Body of pancreas (tissue), 4 donors: Measurements from ENCODE around the gene CFAP100. TPM values are rescaled to one million over a fixed set of nuclear protein-coding genes. Genes with fewer than 3 reads are reported as not detected.

Source experiments
- ATAC-seq: fragments of 150-250 bp; one replicate; pipeline ENCODE4 v1.9.1; 2016
- DNase-seq, 4 donors: peaks; one replicate each; pipeline ENCODE4 v3.0.0-alpha.2; 2019
- H3K27ac ChIP-seq, 4 donors: fragments of 200-600 bp; sonication (generic); 1 replicate in 3 of 4; 2 replicates in 1 of 4; pipeline versions ENCODE4 v1.5.1 to v1.6.1; 2016 to 2019; ENCODE audit warnings: mild to moderate bottlenecking in 1 of 4, mixed read lengths in 1 of 4, moderate library complexity in 1 of 4
- H3K27me3 ChIP-seq, 2 donors: fragments of 200-600 bp; sonication (generic); one replicate each; pipeline ENCODE4 v1.6.0; 2016; ENCODE audit warnings: mild to moderate bottlenecking in 1 of 2
- H3K36me3 ChIP-seq, 2 donors: fragments of 200-600 bp; sonication (generic); replicated peaks in 1 of 2; 2 replicates each; pipeline ENCODE4 v1.5.1; 2016; ENCODE audit warnings: low read depth in 2 of 2; ENCODE audit not compliant: insufficient read depth in 1 of 2
- H3K4me1 ChIP-seq: fragments of 200-600 bp; sonication (generic); one replicate; pipeline ENCODE4 v1.6.0; 2016
- H3K4me3 ChIP-seq, 2 donors: fragments of 200-600 bp; sonication (generic); 1 replicate in 1 of 2; 2 replicates in 1 of 2; pipeline ENCODE4 v1.5.1; 2016 to 2019
- H3K9me3 ChIP-seq, 3 donors: fragments of 200-600 bp; sonication (generic); 1 replicate in 2 of 3; 2 replicates in 1 of 3; pipeline ENCODE4 v1.5.1; 2016
- CTCF ChIP-seq, 7 experiments: fragments of 450-650 bp in 4 of 7; fragments of 200-600 bp in 3 of 7; sonication (generic) in 3 of 7; IDR thresholded peaks; one replicate each; pipeline ENCODE4 v1.5.1; 2016 to 2019; ENCODE audit warnings: antibody characterized with exemption in 7 of 7
- POLR2A ChIP-seq, 3 donors: fragments of 450-650 bp; IDR thresholded peaks; one replicate each; pipeline ENCODE4 v1.6.1; 2016; ENCODE audit warnings: antibody characterized with exemption in 3 of 3, mild to moderate bottlenecking in 2 of 3
- WGBS, 2 donors: methylation state at CpG; one replicate each; pipeline ENCODE4 v1.1.5; 2017; 5-methylcytosine and 5-hydroxymethylcytosine counted together
- intact Hi-C: fragments of 100-400 bp; cut with DNase I; formaldehyde crosslinking; loops from one replicate; pipeline ENCODE4 v1.15.1; 2023
- total RNA-seq, 2 donors: library from RNA; depleted of rRNA; stranded (reverse); fragments of >200 nt; gene quantifications; one replicate each; pipeline ENCODE4 v1.1.0, GENCODE V29; 2016

The CFAP100 gene
- total RNA-seq, 2 donors from 2014 or later, result not detected

GRCh38 chr3:126485176-126485897 lies 90.6 kb downstream of the CFAP100 start:
- H3K27ac ChIP-seq, result no peak overlapping the region
- H3K4me1 ChIP-seq, result no peaks in the 10 kb centered on the region
- DNase-seq (no peak), ATAC-seq (no peak)
- intact Hi-C loops, result no loop called here
- no peaks in the 10 kb centered on the region for H3K27me3 ChIP-seq
- no peaks in the 10 kb centered on the region for H3K36me3 ChIP-seq
- 88% methylated on average over 8 of the region's 8 CpGs for WGBS, 2 donors
- no peak overlapping the region for H3K4me3 ChIP-seq
- H3K9me3 ChIP-seq, result no peaks in the 10 kb centered on the region
- TF ChIP-seq CTCF (IDR thresholded peaks at IDR 0.05) (no peak), POLR2A (IDR thresholded peaks at IDR 0.05) (no peak)

- Histone ChIP-seq H3K4me1 (no peaks in the 10 kb centered on the region), H3K4me3 (no peak overlapping the region), H3K27me3 (no peaks in the 10 kb centered on the region), H3K27ac (no peak overlapping the region), H3K36me3 (no peaks in the 10 kb centered on the region), H3K9me3 (no peaks in the 10 kb centered on the region)
- intact Hi-C loops, result no loop called here
- DNase-seq (no peak), ATAC-seq (no peak)
- TF ChIP-seq CTCF (IDR thresholded peaks at IDR 0.05) (no peak), POLR2A (IDR thresholded peaks at IDR 0.05) (no peak)
- WGBS, 2 donors, result 92 to 93% methylated on average over 7 to 8 of the region's 9 CpGs
Measured at GRCh38 chr3:126485956-126486355, 91.2 kb downstream of the CFAP100 start.

Other genes with a start within 250 kb of the CFAP100 start
- 10 to 100 TPM; 54.7 to 65.3 TPM for gene ALDH1L1, start 214.3 kb upstream of the CFAP100 start, total RNA-seq
- gene KLF15, start 37.5 kb upstream of the CFAP100 start, total RNA-seq, result 10 to 100 TPM; 37.4 to 40.2 TPM
- 10 to 100 TPM; 33.9 to 39.4 TPM for gene ZXDC, start 81.0 kb downstream of the CFAP100 start, total RNA-seq
- gene UROC1, start 122.9 kb downstream of the CFAP100 start, total RNA-seq, result not detected
- gene CHST13, start 129.2 kb downstream of the CFAP100 start, total RNA-seq, result 1 to 10 TPM in 1 of 2 donors, not detected in 1; 2.3 TPM
- gene C3orf22, start 164.0 kb downstream of the CFAP100 start, total RNA-seq, result not detected